Mesenchymal stem cell (in vitro differentiated cells and primary cell): ENCODE data around the gene NDUFAF2.

Source experiments
- DNase-seq: peaks from one replicate; pipeline ENCODE4 v3.0.0-alpha.2; 2013
- H2AFZ ChIP-seq: one replicate; pipeline ENCODE4 v1.6.1; 2013; ENCODE audit warnings: low read depth, mild to moderate bottlenecking, control low read depth, inconsistent platforms, low read length, moderate library complexity
- H2AK5ac ChIP-seq: 2 replicates; pipeline ENCODE4 v1.6.1; 2013; ENCODE audit warnings: low read length, moderate library complexity, mild to moderate bottlenecking, inconsistent platforms; ENCODE audit not compliant: severe bottlenecking
- H2BK120ac ChIP-seq: one replicate; pipeline ENCODE4 v1.6.1; 2013; ENCODE audit warnings: low read depth, mild to moderate bottlenecking, inconsistent platforms, low read length, moderate library complexity
- H2BK12ac ChIP-seq, 2 experiments: one replicate each; pipeline ENCODE4 v1.6.1; 2013; ENCODE audit warnings: inconsistent platforms in 2 of 2, low read length in 2 of 2, mild to moderate bottlenecking in 2 of 2, moderate library complexity in 2 of 2, control low read depth in 1 of 2
- H2BK15ac ChIP-seq: one replicate; pipeline ENCODE4 v1.6.1; 2013; ENCODE audit warnings: mild to moderate bottlenecking, low read depth, inconsistent platforms; ENCODE audit not compliant: poor library complexity, severe bottlenecking
- H2BK5ac ChIP-seq: 2 replicates; pipeline ENCODE4 v1.6.1; 2013; ENCODE audit warnings: low read depth, mild to moderate bottlenecking, low read length, control low read depth, inconsistent platforms; ENCODE audit not compliant: poor library complexity, severe bottlenecking
- H3K14ac ChIP-seq, 2 experiments: one replicate each; pipeline ENCODE4 v1.6.1; 2013; ENCODE audit warnings: inconsistent platforms in 2 of 2, low read length in 2 of 2, control low read depth in 1 of 2, mild to moderate bottlenecking in 1 of 2, moderate library complexity in 1 of 2
- H3K18ac ChIP-seq, 2 experiments: one replicate each; pipeline ENCODE4 v1.6.1; 2013; ENCODE audit warnings: inconsistent platforms in 2 of 2, low read length in 2 of 2, control low read depth in 1 of 2, low read depth in 1 of 2, mild to moderate bottlenecking in 1 of 2
- H3K23ac ChIP-seq, 2 experiments: one replicate each; pipeline ENCODE4 v1.6.1; 2013; ENCODE audit warnings: inconsistent platforms in 2 of 2, low read length in 2 of 2, mild to moderate bottlenecking in 2 of 2, moderate library complexity in 2 of 2, control low read depth in 1 of 2
- H3K27ac ChIP-seq: 2 replicates; pipeline ENCODE4 v1.5.1; 2013; ENCODE audit warnings: mild to moderate bottlenecking, moderate library complexity, low read length, control low read depth, inconsistent platforms; ENCODE audit not compliant: poor library complexity, severe bottlenecking
- H3K27me3 ChIP-seq, 2 experiments: 2 replicates each; pipeline versions ENCODE4 v1.6.1 to v1.7.0; 2013; ENCODE audit warnings: low read length in 2 of 2, mild to moderate bottlenecking in 2 of 2, moderate library complexity in 2 of 2, control low read depth in 1 of 2, inconsistent platforms in 1 of 2; ENCODE audit not compliant: control insufficient read depth in 1 of 2, insufficient read depth in 1 of 2
- H3K36me3 ChIP-seq, 2 experiments: 2 replicates each; pipeline versions ENCODE4 v1.6.1 to v1.7.0; 2013; ENCODE audit warnings: low read length in 2 of 2, control low read depth in 1 of 2, inconsistent platforms in 1 of 2, low read depth in 1 of 2, mild to moderate bottlenecking in 1 of 2; ENCODE audit not compliant: insufficient read depth in 2 of 2, control insufficient read depth in 1 of 2
- H3K4ac ChIP-seq, 2 experiments: one replicate each; pipeline ENCODE4 v1.6.1; 2013; ENCODE audit warnings: inconsistent platforms in 2 of 2, low read length in 2 of 2, mild to moderate bottlenecking in 2 of 2, moderate library complexity in 2 of 2, control low read depth in 1 of 2, low read depth in 1 of 2
- H3K4me1 ChIP-seq: 2 replicates; pipeline ENCODE4 v1.6.1; 2013; ENCODE audit warnings: low read depth, low read length, control low read depth; ENCODE audit not compliant: control insufficient read depth, insufficient read depth
- H3K4me2 ChIP-seq: 2 replicates; pipeline ENCODE4 v1.6.1; 2013; ENCODE audit warnings: low read length, mild to moderate bottlenecking, inconsistent platforms; ENCODE audit not compliant: poor library complexity, severe bottlenecking
- H3K4me3 ChIP-seq, 2 experiments: 2 replicates each; pipeline versions ENCODE4 v1.5.1 to v1.7.0; 2013; ENCODE audit warnings: low read length in 2 of 2, mild to moderate bottlenecking in 2 of 2, control low read depth in 1 of 2, low read depth in 1 of 2; ENCODE audit not compliant: insufficient read depth in 1 of 2
- H3K79me1 ChIP-seq: replicated peaks from 2 replicates; pipeline ENCODE4 v1.6.1; 2013; ENCODE audit warnings: mild to moderate bottlenecking, control low read depth, low read length, inconsistent platforms; ENCODE audit not compliant: poor library complexity, severe bottlenecking
- H3K9ac ChIP-seq: 2 replicates; pipeline ENCODE4 v1.7.0; 2013; ENCODE audit warnings: mild to moderate bottlenecking, low read length, moderate library complexity
- H3K9me3 ChIP-seq: 2 replicates; pipeline ENCODE4 v1.7.0; 2013; ENCODE audit warnings: mild to moderate bottlenecking, low read length; ENCODE audit not compliant: control insufficient read depth
- H4K8ac ChIP-seq: one replicate; pipeline ENCODE4 v1.6.1; 2013; ENCODE audit warnings: inconsistent platforms, mild to moderate bottlenecking, low read length, moderate library complexity
- H4K91ac ChIP-seq: one replicate; pipeline ENCODE4 v1.6.1; 2013; ENCODE audit warnings: mild to moderate bottlenecking, low read length, inconsistent platforms
- WGBS: methylation state at CpG from one replicate; pipeline ENCODE4 v1.1.7; 2013; ENCODE audit warnings: mixed read lengths; 5-methylcytosine and 5-hydroxymethylcytosine counted together

NDUFAF2 gene

DNA sequence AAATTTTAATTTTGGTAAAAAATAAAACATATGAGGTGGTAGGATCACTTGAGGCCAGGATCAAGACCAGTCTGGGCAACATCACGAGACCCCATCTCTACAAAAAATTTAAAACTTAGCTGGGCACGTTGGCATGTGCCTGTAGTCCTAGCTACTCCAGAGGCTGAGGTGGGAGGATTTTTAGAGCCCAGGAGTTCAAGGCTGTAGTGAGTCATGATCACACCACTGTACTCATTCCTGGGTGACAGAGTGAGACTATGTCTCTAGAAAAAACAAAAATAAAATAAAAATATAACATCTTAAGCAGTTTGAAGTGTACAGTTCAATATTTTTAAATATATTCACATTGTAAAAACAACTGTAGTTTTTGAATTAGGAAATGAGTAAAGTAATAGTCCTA lies 108.9 kb downstream of the NDUFAF2 start:
- Histone ChIP-seq H3K4me3 (no peak overlapping the region), H3K4me1 (peaks cover 2% of the 10 kb centered on the region), H3K9me3 (no peaks in the 10 kb centered on the region), H3K23ac (no peak overlapping the region), H2BK5ac (no peak overlapping the region), H3K14ac (no peak overlapping the region), H3K9ac (peak overlapping the region; percentile 56), H3K27ac (no peak overlapping the region), H3K4ac (no peak overlapping the region), H3K18ac (no peak overlapping the region), H4K8ac (no peak overlapping the region), H2AFZ (no peak overlapping the region), H3K27me3 (no peaks in the 10 kb centered on the region), H4K91ac (no peak overlapping the region), H2AK5ac (no peak overlapping the region), H3K4me2 (peak overlapping the region; percentile 5), H3K79me1 (peaks cover 3% of the 10 kb centered on the region), H3K36me3 (no peaks in the 10 kb centered on the region), H2BK120ac (no peak overlapping the region), H2BK12ac (no peak overlapping the region), H2BK15ac (no peak overlapping the region)
- 39% methylated on average over 2 of the region's 2 CpGs for WGBS
- DNase-seq: peak; percentile 32

DNA sequence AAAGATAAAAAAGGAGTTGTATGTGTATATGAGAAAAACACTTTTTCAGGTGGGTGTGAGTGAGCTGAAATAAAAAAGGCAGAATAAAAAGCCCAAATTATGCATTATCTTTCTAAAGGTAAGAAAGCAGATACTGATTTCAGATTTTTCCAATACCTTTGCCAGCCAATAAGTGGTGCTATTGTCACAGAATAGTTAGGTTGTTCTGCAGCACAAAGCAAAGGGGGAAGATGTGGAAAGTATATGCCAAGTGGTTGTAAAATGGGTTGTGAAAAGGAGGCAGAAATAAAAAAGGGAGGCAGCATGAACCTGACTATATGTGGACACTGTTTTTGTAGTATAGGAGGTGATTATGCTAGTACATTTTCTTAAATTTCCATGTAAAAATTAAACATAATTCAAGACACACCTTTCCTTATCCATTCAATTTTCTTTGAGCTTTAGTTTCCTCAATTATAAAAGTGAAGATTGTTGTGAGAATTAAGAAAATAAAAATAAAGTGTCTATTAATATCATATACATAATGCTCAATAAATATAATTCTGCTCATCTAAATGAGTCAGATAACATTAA lies 110.5 kb downstream of the NDUFAF2 start:
- H3K4me2 ChIP-seq: no peak overlapping the region
- H2AK5ac ChIP-seq: no peak overlapping the region
- H3K14ac ChIP-seq: no peak overlapping the region
- H3K4ac ChIP-seq: no peak overlapping the region
- peaks cover 2% of the 10 kb centered on the region for H3K4me1 ChIP-seq
- H2BK15ac ChIP-seq: no peak overlapping the region
- no peak overlapping the region for H2BK12ac ChIP-seq
- H3K9ac ChIP-seq: no peak overlapping the region
- H3K27me3 ChIP-seq: no peaks in the 10 kb centered on the region
- peak; percentile 69 for DNase-seq
- H3K27ac ChIP-seq: no peak overlapping the region
- H2BK5ac ChIP-seq: no peak overlapping the region
- H3K79me1 ChIP-seq: peaks cover 2% of the 10 kb centered on the region
- H4K91ac ChIP-seq: no peak overlapping the region
- no peak overlapping the region for H4K8ac ChIP-seq
- no peaks in the 10 kb centered on the region for H3K9me3 ChIP-seq
- no peak overlapping the region for H3K18ac ChIP-seq
- H2AFZ ChIP-seq: no peak overlapping the region
- no peaks in the 10 kb centered on the region for H3K36me3 ChIP-seq
- H3K23ac ChIP-seq: no peak overlapping the region
- no peak overlapping the region for H2BK120ac ChIP-seq
- no peak overlapping the region for H3K4me3 ChIP-seq

DNA sequence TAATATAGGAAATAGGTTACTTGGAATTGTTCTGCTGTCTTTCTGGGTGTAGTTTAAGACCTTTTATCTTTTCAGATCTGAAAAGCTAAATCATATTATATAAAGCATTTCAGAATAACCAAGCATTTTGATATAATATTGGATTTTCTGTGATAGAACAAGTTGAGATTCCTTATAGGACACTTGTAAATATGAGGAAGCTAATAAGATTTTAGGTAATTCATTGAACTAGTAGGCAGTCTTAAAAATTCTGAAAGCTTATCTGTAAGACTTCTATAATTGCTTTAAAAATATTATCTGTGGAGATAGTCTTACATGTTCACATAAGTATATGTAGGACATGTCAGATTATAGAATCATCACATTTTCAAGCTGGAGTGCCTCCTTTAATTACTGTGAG lies 114.5 kb downstream of the NDUFAF2 start:
- H3K18ac ChIP-seq: no peak overlapping the region

GRCh38 chr5:61069150-61069549 lies 124.1 kb downstream of the NDUFAF2 start:
- no peak overlapping the region for H4K8ac ChIP-seq
- H3K23ac ChIP-seq: no peak overlapping the region
- no peak overlapping the region for H3K4me3 ChIP-seq
- no peak overlapping the region for H3K27ac ChIP-seq
- H3K36me3 ChIP-seq: peaks cover 0 to 8% of the 10 kb centered on the region in 2 experiments
- no peak overlapping the region for H3K4me2 ChIP-seq
- no peak overlapping the region for H2AFZ ChIP-seq
- H3K4me1 ChIP-seq: no peaks in the 10 kb centered on the region
- no peak overlapping the region for H2BK5ac ChIP-seq
- H3K4ac ChIP-seq: no peak overlapping the region
- H2BK120ac ChIP-seq: no peak overlapping the region
- no peaks in the 10 kb centered on the region for H3K27me3 ChIP-seq
- H2AK5ac ChIP-seq: no peak overlapping the region
- H2BK12ac ChIP-seq: no peak overlapping the region
- no peak overlapping the region for H4K91ac ChIP-seq
- H3K9ac ChIP-seq: no peak overlapping the region
- H3K18ac ChIP-seq: no peak overlapping the region
- no peak overlapping the region for H2BK15ac ChIP-seq
- no peak for DNase-seq
- H3K79me1 ChIP-seq: peaks cover 3% of the 10 kb centered on the region
- no peaks in the 10 kb centered on the region for H3K9me3 ChIP-seq
- no peak overlapping the region for H3K14ac ChIP-seq

More for the DNA sequence above, 114.5 kb downstream of the NDUFAF2 start:
- DNase-seq: no peak
- no peak overlapping the region for H3K4ac ChIP-seq
- H3K9me3 ChIP-seq: peaks cover 11% of the 10 kb centered on the region
- no peak overlapping the region for H4K91ac ChIP-seq
- no peak overlapping the region for H3K4me3 ChIP-seq
- H3K79me1 ChIP-seq: peaks cover 5% of the 10 kb centered on the region
- H3K4me2 ChIP-seq: no peak overlapping the region
- no peaks in the 10 kb centered on the region for H3K27me3 ChIP-seq
- H3K36me3 ChIP-seq: no peaks in the 10 kb centered on the region
- no peaks in the 10 kb centered on the region for H3K4me1 ChIP-seq
- no peak overlapping the region for H3K14ac ChIP-seq
- no peak overlapping the region for H2AK5ac ChIP-seq
- H4K8ac ChIP-seq: no peak overlapping the region
- H3K9ac ChIP-seq: no peak overlapping the region
- H3K23ac ChIP-seq: no peak overlapping the region
- no peak overlapping the region for H2BK15ac ChIP-seq
- H2BK120ac ChIP-seq: no peak overlapping the region
- no peak overlapping the region for H2BK12ac ChIP-seq
- no peak overlapping the region for H2AFZ ChIP-seq
- H3K27ac ChIP-seq: no peak overlapping the region
- no peak overlapping the region for H2BK5ac ChIP-seq
